ENCODE measurements around the gene C22orf23.

DNA sequence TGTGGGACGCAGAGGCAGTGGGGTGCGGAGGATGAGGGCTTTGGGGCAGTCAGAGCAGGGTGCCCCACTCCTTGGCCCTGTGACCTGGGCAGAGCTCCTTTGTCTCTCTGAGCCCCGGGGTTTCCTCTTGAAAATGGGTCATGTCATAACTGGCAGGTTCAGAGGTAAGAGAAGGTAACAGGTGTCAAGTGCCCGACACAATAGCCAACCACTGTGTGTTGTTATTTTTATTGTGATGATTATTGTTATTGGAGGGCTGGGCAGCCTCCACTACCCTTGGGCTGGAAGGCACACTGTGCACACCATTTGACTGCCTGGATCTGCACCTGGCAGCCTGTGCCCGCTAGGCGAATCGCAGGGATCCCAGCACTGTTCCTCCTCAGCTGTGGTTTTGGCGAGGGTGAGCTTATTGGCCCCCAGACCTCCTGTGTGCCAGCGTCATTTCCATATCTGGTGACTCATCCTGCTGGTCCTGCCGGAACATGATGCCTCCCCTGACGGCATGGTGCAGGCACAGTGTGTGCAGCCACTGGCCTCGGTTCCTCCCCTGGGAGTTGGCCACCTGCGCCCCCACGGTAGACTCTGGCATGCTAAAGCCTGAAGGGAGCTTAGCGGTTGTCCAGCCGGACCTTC is 46.4 kb upstream of the C22orf23 start:
- TF ChIP-seq CTCF (IDR thresholded peaks at IDR 0.05) (no peak), POLR2A (IDR thresholded peaks at IDR 0.05) (peak; percentile 36 to 50), EP300 (IDR thresholded peaks at IDR 0.05) (peak in 1 of 2 donors; percentile 86)

All from tibial nerve (tissue), 4 donors.